K562 (cell line): ENCODE measurements around the gene SLC28A3. TPM values are rescaled to one million over a fixed set of nuclear protein-coding genes. Genes with fewer than 3 reads are reported as not detected.

Source experiments
- ATAC-seq: fragments of 200-7000 bp; cut with Tn5 transposase; 3 replicates; pipeline ENCODE4 v1.9.1; 2020; ENCODE audit warnings: moderate library complexity
- BruUV-seq: library from RNA; stranded (reverse); fragments of 400-500 nt; replicated peaks from 2 replicates; lab custom pipeline; 2021; lab: Mats Ljungman, UMichigan
- CTCF ChIA-PET: fragments of 300-600 bp; formaldehyde crosslinking; extraction: SDS; loops from one replicate; lab custom pipeline; 2021; ENCODE audit warnings: low intra/inter-chr PET ratio; lab: Yijun Ruan, JAX
- POLR2A ChIA-PET: fragments of 300-600, 350-650 bp; sonication (Branson Sonifier 250); formaldehyde crosslinking; extraction: SDS; loops from one replicate; lab custom pipeline; 2021; ENCODE audit warnings: antibody characterized with exemption, inconsistent platforms; lab: Yijun Ruan, JAX
- DNase-seq, 4 experiments: peaks; one replicate each; pipeline versions ENCODE4 v3.0.0 to v3.0.0-alpha.2; 2011 to 2018; ENCODE audit warnings: low spot score in 3 of 4, mixed read lengths in 3 of 4; ENCODE audit errors: extremely low read depth in 1 of 4
- FAIRE-seq: peaks from 2 replicates; lab custom pipeline; 2011; peaks lifted over from hg19 to GRCh38; lab: Jason Lieb, UNC
- H2AFZ ChIP-seq: 2 replicates; pipeline ENCODE4 v1.6.0; 2011; ENCODE audit warnings: low read depth, low read length, control low read depth, inconsistent platforms
- H3K27ac ChIP-seq: fragments of 200-600 bp; 3 replicates; pipeline ENCODE4 v1.8.0; 2011; ENCODE audit warnings: low read depth, mild to moderate bottlenecking, control low read depth, inconsistent platforms, low read length, moderate library complexity, mixed read lengths; ENCODE audit errors: extremely low read depth
- H3K27me3 ChIP-seq, 2 experiments: fragments of 300-600 bp in 1 of 2; 2 replicates in 1 of 2; 3 replicates in 1 of 2; pipeline versions ENCODE4 v1.6.0 to v1.8.0; 2011; ENCODE audit warnings: inconsistent platforms in 2 of 2, low read length in 2 of 2, mild to moderate bottlenecking in 1 of 2, mixed read lengths in 1 of 2, moderate library complexity in 1 of 2; ENCODE audit not compliant: control insufficient read depth in 2 of 2, insufficient read depth in 2 of 2
- H3K36me3 ChIP-seq: fragments of 300-600 bp; 3 replicates; pipeline ENCODE4 v1.8.0; 2011; ENCODE audit warnings: mild to moderate bottlenecking, low read length, inconsistent platforms; ENCODE audit not compliant: control insufficient read depth, insufficient read depth
- H3K4me1 ChIP-seq, 2 experiments: fragments of 200-600 bp in 1 of 2; replicated peaks in 1 of 2; 2 replicates in 1 of 2; 3 replicates in 1 of 2; pipeline versions ENCODE4 v1.5.1 to v1.8.0; 2011; ENCODE audit warnings: inconsistent platforms in 2 of 2, low read length in 2 of 2, mild to moderate bottlenecking in 1 of 2, mixed read lengths in 1 of 2, moderate library complexity in 1 of 2; ENCODE audit not compliant: control insufficient read depth in 2 of 2, insufficient read depth in 2 of 2
- H3K4me2 ChIP-seq: 2 replicates; pipeline ENCODE4 v1.6.1; 2011; ENCODE audit warnings: low read length, control low read depth, inconsistent platforms, mixed read lengths; ENCODE audit not compliant: insufficient read depth
- H3K4me3 ChIP-seq: fragments of 200-600 bp; sonication (generic), shearing (Covaris generic); 2 replicates; pipeline ENCODE4 v1.5.1; 2016; ENCODE audit warnings: control low read depth, inconsistent platforms
- H3K79me2 ChIP-seq: fragments of 200-600 bp; 3 replicates; pipeline ENCODE4 v1.8.0; 2011; ENCODE audit warnings: low read length, inconsistent platforms; ENCODE audit not compliant: control insufficient read depth, insufficient read depth
- H3K9ac ChIP-seq, 2 experiments: 2 replicates each; pipeline versions ENCODE4 v1.6.0 to v1.6.1; 2011; ENCODE audit warnings: low read depth in 2 of 2, low read length in 2 of 2, control low read depth in 1 of 2, inconsistent platforms in 1 of 2, mild to moderate bottlenecking in 1 of 2, mixed read lengths in 1 of 2; ENCODE audit not compliant: insufficient read depth in 1 of 2
- H3K9me1 ChIP-seq: one replicate; pipeline ENCODE4 v1.6.0; 2011; ENCODE audit warnings: inconsistent platforms, mild to moderate bottlenecking, low read length, moderate library complexity; ENCODE audit not compliant: control insufficient read depth, insufficient read depth
- H3K9me3 ChIP-seq: replicated peaks from 2 replicates; pipeline ENCODE4 v1.5.1; 2011; ENCODE audit warnings: low read depth, low read length, inconsistent platforms; ENCODE audit not compliant: control insufficient read depth, insufficient read depth
- H4K20me1 ChIP-seq: replicated peaks from 2 replicates; pipeline ENCODE4 v1.6.1; 2011; ENCODE audit warnings: low read length, inconsistent platforms, mixed read lengths; ENCODE audit not compliant: control insufficient read depth, insufficient read depth
- GABPB2 ChIP-seq: fragments of 250-450 bp; sonication (Bioruptor Pico); conservative IDR thresholded peaks from 2 replicates; pipeline ENCODE4 v1.5.1; 2021; ENCODE audit warnings: mild to moderate bottlenecking
- KLF6 ChIP-seq: fragments of 250-450 bp; sonication (Bioruptor Pico); IDR thresholded peaks from 2 replicates; pipeline ENCODE4 v1.4.0; 2020; ENCODE audit warnings: mild to moderate bottlenecking, moderate library complexity, borderline replicate concordance
- MEF2D ChIP-seq: conservative IDR thresholded peaks from 2 replicates; pipeline ENCODE4 v1.6.1; 2016; ENCODE audit warnings: low read depth, missing genetic modification characterization, missing compliant biosample characterization
- TEAD4 ChIP-seq, 2 experiments: sonication (generic) in 1 of 2; formaldehyde crosslinking in 1 of 2; IDR thresholded peaks; 2 replicates each; pipeline versions ENCODE4 v1.6.1 to v1.8.0; 2012 to 2022; ENCODE audit warnings: borderline replicate concordance in 1 of 2, inconsistent platforms in 1 of 2, low read length in 1 of 2, mild to moderate bottlenecking in 1 of 2, missing genetic modification reagents in 1 of 2
- ZC3H8 ChIP-seq: fragments of 450-650 bp; IDR thresholded peaks from 2 replicates; pipeline ENCODE4 v1.6.1; 2017
- ZNF76 ChIP-seq: fragments of 250-450 bp; sonication (Bioruptor Pico); IDR thresholded peaks from 2 replicates; pipeline ENCODE4 v1.4.0; 2020; ENCODE audit warnings: mild to moderate bottlenecking, moderate library complexity, borderline replicate concordance
- WGBS: fragments of 100-300 bp; shearing (Covaris generic); methylation state at CpG from one replicate; pipeline ENCODE4 v1.1.6; 2016; ENCODE audit warnings: low coverage, mixed read lengths; ENCODE audit not compliant: insufficient coverage; ENCODE audit errors: missing lambda C conversion rate; 5-methylcytosine and 5-hydroxymethylcytosine counted together
- in situ Hi-C: fragments of 300-500 bp; cut with MboI; formaldehyde crosslinking; loops from 4 replicates; pipeline ENCODE4 v1.15.0; 2018; ENCODE audit warnings: inconsistent platforms, mixed read lengths
- intact Hi-C: fragments of 100-400 bp; cut with micrococcal nuclease; formaldehyde crosslinking; loops from 2 replicates; pipeline ENCODE4 v1.14.2; 2022
- polyA plus RNA-seq, 8 experiments: library from polyadenylated mRNA; depleted of rRNA in 4 of 8; stranded (reverse) in 5 of 8; unstranded in 3 of 8; fragments of >200 nt; fragmentation: Nextera tagmentation in 2 of 8; fragmentation: Illumina TruSeq in 1 of 8; extraction: Ambion mirVana in 2 of 8; extraction: Trizol in 1 of 8; gene quantifications; 2 replicates each; pipeline versions ENCODE4 v1.2.1 to v1.2.3, GENCODE V29; 2011 to 2014; ENCODE audit warnings: inconsistent platforms in 1 of 8, missing spikeins in 1 of 8
- total RNA-seq, 7 experiments: library from RNA; depleted of rRNA in 6 of 7; stranded (reverse); fragments of >200 nt in 6 of 7; fragmentation: Illumina TruSeq in 2 of 7; extraction: Trizol in 2 of 7; gene quantifications; 2 replicates each; pipeline versions ENCODE4 v1.2.1 to v1.2.3, GENCODE V29; 2011 to 2021; ENCODE audit warnings: low replicate concordance in 1 of 7
- TF ChIP-seq, protein P1 (sequence below), 2 experiments: fragments of 450-650 bp; IDR thresholded peaks; 2 replicates each; pipeline ENCODE4 v1.6.1; 2018; ENCODE audit warnings: mild to moderate bottlenecking in 2 of 2, low read depth in 1 of 2; ENCODE audit not compliant: partially characterized antibody in 2 of 2
- TF ChIP-seq, protein P2 (sequence below): fragments of 250-450 bp; sonication (Bioruptor Pico); IDR thresholded peaks from 2 replicates; pipeline ENCODE4 v1.8.0; 2022; ENCODE audit warnings: inconsistent platforms, mild to moderate bottlenecking, moderate library complexity, borderline replicate concordance
- TF ChIP-seq, protein P3 (sequence below): IDR thresholded peaks from 3 replicates; pipeline ENCODE4 v1.6.1; 2011; ENCODE audit warnings: borderline replicate concordance, mild to moderate bottlenecking; ENCODE audit not compliant: insufficient read length, insufficient read depth

The SLC28A3 gene
- total and polyA plus RNA-seq, 9 of the 15 experiments (the other 6 are each of a cell fraction or from before 2014, with no cell fraction given), result not detected

DNA sequence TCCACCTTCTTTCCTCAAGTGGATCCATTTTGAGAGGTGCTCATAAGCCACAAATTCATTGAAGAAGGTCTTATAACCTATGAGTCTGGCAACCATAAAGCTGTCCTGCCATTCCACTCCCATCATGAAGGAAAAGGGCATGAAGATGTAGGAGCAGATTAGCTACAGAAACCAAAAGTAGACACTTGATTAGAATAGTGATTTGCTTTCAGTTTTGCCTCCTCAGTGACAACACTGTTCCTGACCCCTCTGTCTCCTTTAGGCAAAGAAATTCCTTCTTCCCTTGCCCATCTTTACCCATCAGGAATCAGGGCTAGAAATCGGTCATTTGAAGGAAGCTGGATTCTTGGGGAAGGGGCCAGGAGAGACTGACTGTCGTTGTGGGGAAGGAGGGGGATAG lies 55.2 kb downstream of the SLC28A3 start (continued):
- TF ChIP-seq, protein P1, sequence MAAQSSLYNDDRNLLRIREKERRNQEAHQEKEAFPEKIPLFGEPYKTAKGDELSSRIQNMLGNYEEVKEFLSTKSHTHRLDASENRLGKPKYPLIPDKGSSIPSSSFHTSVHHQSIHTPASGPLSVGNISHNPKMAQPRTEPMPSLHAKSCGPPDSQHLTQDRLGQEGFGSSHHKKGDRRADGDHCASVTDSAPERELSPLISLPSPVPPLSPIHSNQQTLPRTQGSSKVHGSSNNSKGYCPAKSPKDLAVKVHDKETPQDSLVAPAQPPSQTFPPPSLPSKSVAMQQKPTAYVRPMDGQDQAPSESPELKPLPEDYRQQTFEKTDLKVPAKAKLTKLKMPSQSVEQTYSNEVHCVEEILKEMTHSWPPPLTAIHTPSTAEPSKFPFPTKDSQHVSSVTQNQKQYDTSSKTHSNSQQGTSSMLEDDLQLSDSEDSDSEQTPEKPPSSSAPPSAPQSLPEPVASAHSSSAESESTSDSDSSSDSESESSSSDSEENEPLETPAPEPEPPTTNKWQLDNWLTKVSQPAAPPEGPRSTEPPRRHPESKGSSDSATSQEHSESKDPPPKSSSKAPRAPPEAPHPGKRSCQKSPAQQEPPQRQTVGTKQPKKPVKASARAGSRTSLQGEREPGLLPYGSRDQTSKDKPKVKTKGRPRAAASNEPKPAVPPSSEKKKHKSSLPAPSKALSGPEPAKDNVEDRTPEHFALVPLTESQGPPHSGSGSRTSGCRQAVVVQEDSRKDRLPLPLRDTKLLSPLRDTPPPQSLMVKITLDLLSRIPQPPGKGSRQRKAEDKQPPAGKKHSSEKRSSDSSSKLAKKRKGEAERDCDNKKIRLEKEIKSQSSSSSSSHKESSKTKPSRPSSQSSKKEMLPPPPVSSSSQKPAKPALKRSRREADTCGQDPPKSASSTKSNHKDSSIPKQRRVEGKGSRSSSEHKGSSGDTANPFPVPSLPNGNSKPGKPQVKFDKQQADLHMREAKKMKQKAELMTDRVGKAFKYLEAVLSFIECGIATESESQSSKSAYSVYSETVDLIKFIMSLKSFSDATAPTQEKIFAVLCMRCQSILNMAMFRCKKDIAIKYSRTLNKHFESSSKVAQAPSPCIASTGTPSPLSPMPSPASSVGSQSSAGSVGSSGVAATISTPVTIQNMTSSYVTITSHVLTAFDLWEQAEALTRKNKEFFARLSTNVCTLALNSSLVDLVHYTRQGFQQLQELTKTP (IDR thresholded peaks at IDR 0.05; ENCODE audit: low read depth in 1 of 2, partially characterized antibody in 2 of 2), result no peak
- no peak for TF ChIP-seq ZNF76
- no peak for TF ChIP-seq GABPB2 (CRISPR knock-in tag)
- no peak for TF ChIP-seq TEAD4 (IDR thresholded peaks at IDR 0.05; ENCODE audit: low read length)
- TF ChIP-seq TEAD4 (CRISPR knock-in tag; IDR thresholded peaks at IDR 0.05; ENCODE audit: borderline replicate concordance), result no peak
- TF ChIP-seq KLF6 (CRISPR knock-in tag), result no peak

DNA sequence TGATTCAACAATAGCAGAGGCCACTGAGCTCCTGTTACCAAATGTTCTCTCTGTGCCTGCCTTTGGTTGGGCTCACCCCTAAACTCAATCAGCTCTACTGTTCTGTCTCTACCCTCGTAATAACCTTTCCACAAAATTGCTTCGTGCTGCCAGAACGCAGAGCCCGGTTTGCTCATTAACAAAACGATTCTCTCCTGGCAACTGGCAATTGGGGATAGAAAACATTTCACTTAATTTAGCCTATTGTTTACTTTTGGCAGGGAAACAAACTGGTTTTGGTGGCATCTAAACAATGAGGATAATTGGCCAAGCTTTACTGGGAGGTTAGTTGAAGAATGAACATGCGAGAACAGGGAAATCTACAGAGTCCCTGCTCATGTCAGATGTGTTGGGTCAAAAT lies 56.6 kb downstream of the SLC28A3 start:
- DNase-seq, result no peak
- Histone ChIP-seq H3K9me1 (no peaks in the 10 kb centered on the region), H3K9ac (no peak overlapping the region), H2AFZ (no peak overlapping the region), H3K4me3 (no peak overlapping the region), H3K4me1 (no peaks in the 10 kb centered on the region), H3K9me3 (no peaks in the 10 kb centered on the region), H3K4me2 (no peak overlapping the region), H3K27me3 (no peaks in the 10 kb centered on the region), H4K20me1 (no peaks in the 10 kb centered on the region), H3K27ac (no peak overlapping the region), H3K36me3 (no peaks in the 10 kb centered on the region), H3K79me2 (no peaks in the 10 kb centered on the region)
- in situ Hi-C loops (no loop called here), intact Hi-C loops (no loop called here)
- ChIA-PET POLR2A (no interaction called here), CTCF (no interaction called here)
- no peak for FAIRE-seq
- no TSS peak for BruUV-seq
- ATAC-seq, result no peak
- 0% methylated on average over 6 of the region's 6 CpGs for WGBS
- TF ChIP-seq, protein P2, sequence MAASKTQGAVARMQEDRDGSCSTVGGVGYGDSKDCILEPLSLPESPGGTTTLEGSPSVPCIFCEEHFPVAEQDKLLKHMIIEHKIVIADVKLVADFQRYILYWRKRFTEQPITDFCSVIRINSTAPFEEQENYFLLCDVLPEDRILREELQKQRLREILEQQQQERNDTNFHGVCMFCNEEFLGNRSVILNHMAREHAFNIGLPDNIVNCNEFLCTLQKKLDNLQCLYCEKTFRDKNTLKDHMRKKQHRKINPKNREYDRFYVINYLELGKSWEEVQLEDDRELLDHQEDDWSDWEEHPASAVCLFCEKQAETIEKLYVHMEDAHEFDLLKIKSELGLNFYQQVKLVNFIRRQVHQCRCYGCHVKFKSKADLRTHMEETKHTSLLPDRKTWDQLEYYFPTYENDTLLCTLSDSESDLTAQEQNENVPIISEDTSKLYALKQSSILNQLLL (CRISPR knock-in tag), result no peak
- no peak for TF ChIP-seq MEF2D (tag)
- no peak for TF ChIP-seq ZC3H8
- TF ChIP-seq, protein P3, sequence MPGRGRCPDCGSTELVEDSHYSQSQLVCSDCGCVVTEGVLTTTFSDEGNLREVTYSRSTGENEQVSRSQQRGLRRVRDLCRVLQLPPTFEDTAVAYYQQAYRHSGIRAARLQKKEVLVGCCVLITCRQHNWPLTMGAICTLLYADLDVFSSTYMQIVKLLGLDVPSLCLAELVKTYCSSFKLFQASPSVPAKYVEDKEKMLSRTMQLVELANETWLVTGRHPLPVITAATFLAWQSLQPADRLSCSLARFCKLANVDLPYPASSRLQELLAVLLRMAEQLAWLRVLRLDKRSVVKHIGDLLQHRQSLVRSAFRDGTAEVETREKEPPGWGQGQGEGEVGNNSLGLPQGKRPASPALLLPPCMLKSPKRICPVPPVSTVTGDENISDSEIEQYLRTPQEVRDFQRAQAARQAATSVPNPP, result no peak
